NCI-H345 (cell line): ENCODE data around the gene ONECUT2.
A peak's percentile ranks its signal among the peaks of the same experiment; 100 is the strongest.
"Not testable (repeated sequence)": the region's sequence is repeated elsewhere in the genome, so short reads cannot be mapped to it uniquely, and the experiment has no call there.

Experiments
- DNase-seq: peaks from one replicate; lab custom pipeline; 2025; lab: John Stamatoyannopoulos, UW

ONECUT2 gene

GRCh38 chr18:57434536-57435494, at the start of gene ONECUT2:
ONECUT2 (plus strand) TSS chr18:57435374; CDS start chr18:57435717, 343 bp downstream.
- peak; percentile 98 for DNase-seq

GRCh38 chr18:57389271-57389670, 45.9 kb upstream of the ONECUT2 start:
- no peak for DNase-seq

GRCh38 chr18:57390044-57390443, 45.1 kb upstream of the ONECUT2 start:
- no peak for DNase-seq

GRCh38 chr18:57394749-57395148, 40.4 kb upstream of the ONECUT2 start:
- DNase-seq: not testable (repeated sequence)

- not testable (repeated sequence) for DNase-seq
These were observed 38.3 kb upstream of the ONECUT2 start for GRCh38 chr18:57396831-57397230.

GRCh38 chr18:57397440-57398132, 37.6 kb upstream of the ONECUT2 start:
- DNase-seq: no peak

- DNase-seq: no peak
These were observed 30.8 kb upstream of the ONECUT2 start for GRCh38 chr18:57404345-57404744.

- DNase-seq: no peak
These were observed 25.5 kb upstream of the ONECUT2 start for GRCh38 chr18:57409650-57410049.

- DNase-seq: no peak
These were observed 24.4 kb upstream of the ONECUT2 start for GRCh38 chr18:57410749-57411148.

- DNase-seq: no peak
These were observed 18.6 kb upstream of the ONECUT2 start for GRCh38 chr18:57416542-57416941.

GRCh38 chr18:57422313-57422872, 12.8 kb upstream of the ONECUT2 start:
- peak; percentile 41 for DNase-seq

GRCh38 chr18:57423821-57424220, 11.4 kb upstream of the ONECUT2 start:
- DNase-seq: no peak

- no peak for DNase-seq
These were observed 10.1 kb upstream of the ONECUT2 start for GRCh38 chr18:57425096-57425495.

- no peak for DNase-seq
These were observed 9.0 kb upstream of the ONECUT2 start for GRCh38 chr18:57426187-57426586.

- no peak for DNase-seq
These were observed 7.6 kb upstream of the ONECUT2 start for GRCh38 chr18:57427429-57428201.

- DNase-seq: no peak
These were observed 6.7 kb upstream of the ONECUT2 start for GRCh38 chr18:57428221-57429150.

- no peak for DNase-seq
These were observed 5.8 kb upstream of the ONECUT2 start for GRCh38 chr18:57429167-57430078.

GRCh38 chr18:57430079-57431001, 4.8 kb upstream of the ONECUT2 start:
- DNase-seq: no peak

GRCh38 chr18:57431002-57431382, 4.2 kb upstream of the ONECUT2 start:
- DNase-seq: no peak
